NOMO-1 (cell line): ENCODE results near the gene BPIFB4.

Experiments used
- DNase-seq, 2 experiments: peaks; one replicate each; lab custom pipeline; 2025; ENCODE audit not compliant: unreplicated experiment in 2 of 2; lab: John Stamatoyannopoulos, UW

The BPIFB4 gene

GRCh38 chr20:33154252-33154651 is 74.8 kb downstream of the BPIFB4 start:
- DNase-seq = no peak

GRCh38 chr20:33158637-33159385 is 79.4 kb downstream of the BPIFB4 start:
- no peak for DNase-seq

- DNase-seq = no peak
Observed at GRCh38 chr20:33159713-33160112, 80.3 kb downstream of the BPIFB4 start.

GRCh38 chr20:33160681-33161080 is 81.2 kb downstream of the BPIFB4 start:
- no peak for DNase-seq
